ENCODE measurements around the gene NXPH3.

NXPH3 gene

DNA sequence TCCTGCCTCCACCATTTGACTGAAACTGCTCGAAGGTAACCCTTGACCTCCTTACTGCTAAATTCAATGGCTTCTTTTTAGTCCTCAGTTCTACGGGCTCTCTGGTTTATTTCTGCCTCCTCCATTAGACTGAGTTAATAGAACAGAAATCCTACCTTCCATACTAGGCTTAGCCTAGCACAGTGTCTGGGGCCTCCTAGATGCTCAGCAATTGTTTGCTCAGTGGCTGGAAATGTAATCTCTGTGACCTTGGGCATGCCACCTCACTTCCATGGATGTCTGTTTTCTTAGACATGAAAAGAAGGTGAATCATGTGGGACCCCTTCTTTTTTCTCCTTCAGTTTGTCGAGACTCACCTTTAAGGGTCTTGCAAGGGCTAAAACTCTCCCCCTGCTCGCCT, 19.7 kb downstream of the NXPH3 start:
- no peak for FAIRE-seq

DNA sequence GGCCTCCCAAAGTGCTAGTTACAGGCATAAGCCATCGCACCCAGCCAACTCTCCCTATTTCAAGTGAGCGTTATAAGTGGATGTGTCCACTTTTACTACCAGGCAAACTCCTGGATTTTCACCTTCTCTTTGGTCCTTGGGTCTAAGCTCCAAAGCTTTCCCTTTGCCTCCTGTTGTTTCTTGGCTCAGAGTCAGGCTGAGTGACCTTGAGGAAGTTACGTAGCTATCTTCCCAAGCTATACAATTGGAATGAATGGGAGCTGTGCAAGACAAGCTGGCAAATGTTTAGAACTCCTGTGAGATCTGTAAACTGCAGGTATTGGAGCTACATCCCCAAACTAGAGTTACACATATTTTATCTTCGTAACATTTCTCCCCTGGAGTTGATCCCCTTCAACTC, 20.3 kb downstream of the NXPH3 start:
- no peak for FAIRE-seq

DNA sequence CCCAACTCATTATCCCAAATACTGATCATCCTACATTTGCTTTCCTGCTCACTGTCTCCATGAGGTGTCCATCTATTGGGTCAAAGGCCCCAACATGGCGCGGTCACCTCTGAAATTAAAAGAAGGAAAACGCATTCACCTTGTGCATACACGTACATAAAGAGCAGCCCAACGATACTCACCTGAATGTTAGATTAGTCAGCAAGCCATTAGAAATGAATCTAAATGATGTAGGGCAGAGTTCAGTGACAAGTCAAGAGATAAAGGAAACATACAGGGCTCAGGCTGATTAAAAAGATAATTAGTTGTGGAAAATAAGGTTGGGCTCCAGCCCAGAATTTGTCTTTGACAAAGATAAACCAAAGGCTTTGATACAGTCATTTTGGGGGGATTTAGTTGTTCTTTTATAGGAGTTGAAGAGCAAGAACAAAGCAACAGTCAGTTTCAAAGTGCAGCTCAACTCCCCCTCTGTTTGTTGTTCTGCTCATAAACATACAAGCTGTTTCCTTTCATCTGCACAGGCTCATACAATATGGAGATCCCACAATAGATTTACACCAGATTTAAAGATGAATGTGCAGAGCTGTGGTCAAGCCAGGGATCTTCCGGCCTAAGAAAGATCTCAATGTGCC, 21.1 kb downstream of the NXPH3 start:
- no peak for FAIRE-seq

DNA sequence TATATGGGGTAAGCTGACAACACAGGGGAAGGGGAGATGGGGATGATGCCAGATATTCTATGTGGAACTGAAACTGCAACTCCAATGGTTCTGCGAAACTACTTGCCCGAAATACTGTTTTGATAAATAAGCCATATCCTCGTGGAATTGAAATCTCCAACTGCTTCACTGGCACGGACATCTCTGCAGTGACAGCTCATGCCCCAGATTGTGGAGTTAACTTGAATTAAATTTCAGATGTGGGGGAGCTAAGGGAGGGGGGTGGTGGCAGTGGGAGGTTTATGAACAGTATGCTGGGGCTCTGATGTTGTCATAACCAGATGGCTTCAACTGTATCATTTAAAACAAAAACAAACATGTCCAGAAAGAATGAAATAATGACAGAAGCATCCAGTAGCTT, 21.8 kb downstream of the NXPH3 start:
- no peak for FAIRE-seq

DNA sequence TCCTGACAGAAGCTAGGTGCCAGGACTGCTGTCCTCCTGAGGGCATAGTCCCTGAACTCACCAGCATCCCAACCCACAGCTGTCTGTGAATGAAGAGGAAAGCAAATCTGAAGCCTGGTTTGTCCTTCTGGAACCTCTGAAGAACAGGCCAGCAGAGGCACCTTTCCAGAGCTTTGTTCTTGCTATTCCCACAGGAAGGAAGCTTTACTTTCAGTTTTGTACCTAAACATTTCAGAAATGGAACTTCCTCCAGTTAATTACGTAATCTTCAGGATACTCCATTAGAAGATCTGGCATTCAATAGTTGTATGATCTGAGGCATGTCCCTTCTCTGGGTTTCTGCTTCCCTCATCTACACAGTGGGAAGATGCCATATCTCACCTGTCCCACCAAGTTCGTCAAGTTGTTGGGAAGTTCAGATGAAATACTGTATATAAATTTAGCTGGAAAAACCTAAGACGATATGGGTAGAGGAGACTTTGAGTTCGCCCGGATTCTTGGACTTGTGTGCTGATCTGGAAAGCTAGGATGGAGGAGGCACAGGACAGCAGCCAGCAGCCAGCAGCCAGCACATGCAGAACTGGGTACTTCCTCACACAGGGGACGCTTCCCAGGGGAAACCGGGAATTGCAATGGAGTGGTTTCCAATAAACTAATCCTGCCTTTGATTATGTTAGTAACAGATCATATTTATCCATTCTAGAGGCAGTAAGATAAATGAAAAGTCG, 22.4 kb downstream of the NXPH3 start:
- no peak for FAIRE-seq

DNA sequence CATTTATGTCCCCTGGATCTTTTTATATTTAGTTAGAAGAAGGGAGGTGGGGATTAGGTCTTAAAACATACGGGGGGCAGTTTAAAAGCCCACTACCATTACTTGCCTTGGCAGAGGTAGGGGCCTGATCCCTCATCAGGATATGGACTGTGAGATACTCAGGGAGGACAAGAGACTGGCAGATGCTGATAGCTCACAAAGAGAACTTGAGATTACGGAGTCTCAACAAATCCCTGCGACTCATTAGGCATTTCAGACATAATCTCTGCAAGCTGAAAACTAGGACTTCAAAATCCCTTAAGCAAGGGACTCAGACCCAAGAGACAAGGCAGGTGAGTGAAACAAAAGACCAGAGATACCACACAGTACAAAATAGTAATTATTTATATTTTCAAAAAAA, 23.2 kb downstream of the NXPH3 start:
- FAIRE-seq = no peak

DNA sequence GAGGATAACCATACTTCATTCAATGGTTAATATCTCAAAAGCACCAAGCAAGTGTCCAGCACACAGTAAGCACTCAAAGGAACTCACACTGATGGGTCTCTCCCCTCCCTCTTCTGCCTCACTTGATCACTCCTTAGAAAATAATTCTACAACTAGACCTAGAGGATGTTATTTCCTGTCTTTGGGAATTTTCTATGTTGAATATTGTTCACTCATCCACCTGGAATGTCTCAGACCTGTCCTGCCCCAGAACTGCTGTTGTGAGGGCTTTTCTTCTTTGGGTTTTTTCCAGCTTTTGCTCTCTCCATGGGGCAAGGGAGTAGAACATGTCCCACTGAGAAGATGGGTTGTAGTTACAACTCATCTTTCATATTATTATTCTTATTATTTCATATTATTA, 25.3 kb downstream of the NXPH3 start:
- no peak for FAIRE-seq

DNA sequence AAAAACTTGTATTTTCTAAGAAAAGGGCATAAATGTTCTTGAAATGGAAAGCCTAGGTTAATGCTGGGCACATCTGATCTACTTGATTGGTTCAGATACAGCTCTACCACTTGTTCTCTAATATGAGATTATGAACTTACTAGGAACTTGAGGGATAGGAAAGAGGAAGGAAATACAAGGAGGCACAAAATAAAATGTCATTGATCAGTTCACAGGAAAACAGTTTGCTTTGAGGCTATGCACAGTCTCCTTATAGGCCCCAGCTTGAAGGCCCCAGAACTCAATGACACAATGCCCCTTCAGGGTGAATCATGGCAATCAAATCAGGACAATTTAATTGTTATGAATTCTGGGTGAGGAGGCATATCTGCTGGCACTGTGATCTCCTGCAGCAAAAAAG, 27.1 kb downstream of the NXPH3 start:
- FAIRE-seq = no peak

DNA sequence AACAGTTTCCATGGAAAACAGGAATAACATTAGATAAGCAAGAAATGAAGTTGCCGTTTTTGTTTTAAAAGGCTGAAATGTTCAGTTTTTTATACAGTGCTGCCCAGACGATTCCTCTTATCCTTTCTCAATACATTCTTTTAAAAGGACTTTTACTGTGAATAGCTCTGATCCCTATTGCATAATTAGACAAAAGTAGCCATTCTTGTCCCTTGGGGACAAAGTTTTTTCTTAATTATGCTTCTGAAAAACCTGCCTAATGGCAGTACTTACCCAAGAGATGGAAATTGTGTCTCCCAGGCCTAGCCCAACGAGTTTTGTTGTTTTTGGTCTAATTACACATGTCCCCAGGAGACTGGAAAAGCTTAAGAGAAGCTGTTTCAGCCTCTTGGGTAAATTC, 27.6 kb downstream of the NXPH3 start:
- no peak for FAIRE-seq

DNA sequence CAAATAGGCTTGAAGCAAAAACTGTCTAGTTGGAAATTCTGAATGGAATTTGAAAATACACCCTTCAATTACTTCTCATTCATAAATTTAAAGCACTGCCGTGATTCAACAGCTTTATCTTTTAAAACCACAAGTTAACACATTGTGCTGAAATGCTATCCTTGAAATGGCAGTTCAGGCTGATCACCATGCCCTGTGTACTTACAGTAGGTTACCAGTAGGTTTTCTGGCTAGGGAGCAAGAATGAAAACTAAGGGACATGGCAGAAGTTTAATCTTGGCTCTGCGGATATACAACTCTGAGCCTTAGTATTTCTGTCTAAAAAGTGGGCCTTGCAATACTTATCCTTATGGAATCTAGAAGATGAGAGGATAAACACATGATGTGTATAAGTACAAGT, 28.0 kb downstream of the NXPH3 start:
- FAIRE-seq = peak; percentile 27

DNA sequence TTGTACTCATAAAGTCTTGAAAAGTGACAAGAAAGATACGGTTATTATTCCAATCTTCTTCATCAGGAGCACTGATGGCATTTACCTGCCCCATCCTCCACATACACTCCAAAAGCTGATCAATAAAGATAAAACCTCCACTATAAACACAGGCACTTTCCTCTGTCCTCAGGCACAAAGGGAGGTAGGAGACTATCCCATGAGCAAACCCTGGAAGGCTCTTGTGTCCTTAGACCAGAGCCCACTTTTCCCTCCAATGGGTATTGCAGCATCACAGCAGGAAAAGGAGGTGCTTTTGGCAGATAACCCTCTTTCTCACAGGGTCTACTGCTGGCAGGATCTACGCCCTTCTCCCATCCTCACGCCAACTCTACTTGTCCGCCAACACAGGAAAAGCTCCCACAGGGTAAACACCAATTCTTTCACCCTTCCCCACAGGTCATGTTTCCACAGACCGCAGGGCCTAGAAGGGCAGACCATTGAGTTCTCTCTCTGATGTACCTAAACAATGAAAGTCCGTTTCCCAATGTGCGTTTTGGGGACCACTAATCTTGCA, 28.7 kb downstream of the NXPH3 start:
- no peak for FAIRE-seq

DNA sequence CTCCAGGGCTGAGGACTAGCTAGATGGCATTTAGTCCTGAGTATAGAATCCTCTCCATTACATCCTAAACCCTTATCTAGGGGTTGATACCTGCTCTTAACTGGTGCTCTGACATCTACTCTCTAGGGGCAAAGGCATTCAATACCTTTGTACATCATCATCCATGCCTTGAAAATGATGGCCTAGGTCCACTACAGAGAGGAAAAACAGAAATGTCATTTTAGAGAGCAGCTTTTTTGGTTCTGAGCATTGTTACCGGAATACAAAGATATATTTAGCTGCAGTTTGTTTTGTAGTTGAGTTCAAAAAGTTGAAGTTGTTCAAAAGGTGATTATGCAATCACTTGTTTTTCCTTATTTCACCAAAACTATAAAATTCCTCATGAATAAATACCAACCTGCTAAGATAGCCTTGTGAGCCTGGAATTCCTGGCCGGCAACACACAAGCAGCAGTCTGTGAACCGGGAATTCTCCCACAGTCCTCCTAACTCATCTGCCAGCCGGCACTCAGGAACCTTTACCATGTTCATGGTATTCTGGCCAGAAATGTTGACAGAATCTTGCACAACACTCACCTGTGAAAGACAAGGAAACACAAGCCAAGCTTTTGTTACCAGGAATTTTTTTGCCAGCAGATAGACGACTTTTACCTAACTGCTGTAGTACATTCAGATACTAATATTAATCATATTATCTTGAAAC, 35.4 kb downstream of the NXPH3 start:
- FAIRE-seq = no peak

DNA sequence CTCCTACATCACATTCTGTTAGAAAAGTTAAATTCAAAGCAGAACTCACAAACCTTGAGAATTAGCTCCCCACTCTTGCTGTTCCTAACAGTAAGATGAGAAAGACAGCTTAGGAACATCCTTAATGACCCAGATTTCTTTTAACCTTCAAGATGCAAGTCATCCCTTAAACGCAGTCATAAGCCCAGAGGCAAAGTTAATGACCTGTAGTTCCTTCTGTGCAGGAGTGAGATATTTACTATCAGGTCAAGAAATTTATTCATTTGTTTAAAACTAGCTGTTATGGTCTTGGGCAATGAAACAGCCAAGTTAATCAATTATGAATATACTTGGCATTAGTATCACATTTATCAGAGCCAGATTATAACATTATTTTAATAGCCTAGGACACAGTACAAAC, 37.1 kb downstream of the NXPH3 start:
- no peak for FAIRE-seq

DNA sequence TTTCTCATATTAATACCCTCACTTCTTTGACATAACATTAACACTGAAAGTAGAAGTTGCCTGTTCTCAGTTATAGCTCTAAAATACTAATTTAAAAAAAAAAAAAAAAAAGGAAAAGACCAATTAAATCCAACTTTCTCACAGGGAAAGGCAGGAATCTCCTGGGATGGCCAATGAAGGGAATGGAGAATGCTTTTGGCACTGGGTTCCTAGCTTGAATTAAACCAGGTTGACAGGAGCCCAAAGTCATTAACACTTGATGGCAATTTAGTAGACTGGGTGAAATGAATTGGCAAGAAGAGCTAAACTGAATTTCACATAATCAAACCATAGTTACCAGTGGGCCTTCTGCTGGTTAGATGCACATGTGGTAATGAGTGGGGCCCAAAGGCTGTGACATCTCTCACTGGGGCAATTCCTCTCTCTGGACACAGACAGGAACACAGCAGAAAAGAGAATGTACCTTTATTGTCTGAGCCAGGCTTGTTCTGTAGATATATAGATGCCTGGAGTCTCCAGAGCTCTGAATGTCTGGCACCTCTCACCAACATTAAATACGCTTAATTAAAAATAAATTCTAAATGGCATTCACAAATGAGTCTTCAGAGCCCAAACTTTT, 37.6 kb downstream of the NXPH3 start:
- FAIRE-seq = no peak

DNA sequence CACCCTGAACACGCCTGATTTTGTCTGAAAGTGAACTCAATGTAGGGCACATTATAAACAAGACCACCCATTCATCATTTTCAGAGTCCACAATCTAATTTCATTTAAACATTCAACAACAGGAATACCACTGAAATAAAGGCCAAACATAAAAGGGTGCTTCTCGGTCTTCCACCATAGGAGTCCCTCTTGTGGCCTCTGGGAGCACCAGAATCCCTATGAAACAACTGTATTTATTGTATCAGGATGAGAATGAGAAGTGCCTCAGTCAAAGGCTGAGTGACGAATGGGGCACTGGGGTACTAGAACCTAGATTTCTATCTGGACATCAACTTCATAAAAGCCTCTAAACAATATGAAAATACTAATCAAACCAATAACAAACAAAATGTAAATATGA, 40.4 kb downstream of the NXPH3 start:
- peak; percentile 45 for FAIRE-seq

DNA sequence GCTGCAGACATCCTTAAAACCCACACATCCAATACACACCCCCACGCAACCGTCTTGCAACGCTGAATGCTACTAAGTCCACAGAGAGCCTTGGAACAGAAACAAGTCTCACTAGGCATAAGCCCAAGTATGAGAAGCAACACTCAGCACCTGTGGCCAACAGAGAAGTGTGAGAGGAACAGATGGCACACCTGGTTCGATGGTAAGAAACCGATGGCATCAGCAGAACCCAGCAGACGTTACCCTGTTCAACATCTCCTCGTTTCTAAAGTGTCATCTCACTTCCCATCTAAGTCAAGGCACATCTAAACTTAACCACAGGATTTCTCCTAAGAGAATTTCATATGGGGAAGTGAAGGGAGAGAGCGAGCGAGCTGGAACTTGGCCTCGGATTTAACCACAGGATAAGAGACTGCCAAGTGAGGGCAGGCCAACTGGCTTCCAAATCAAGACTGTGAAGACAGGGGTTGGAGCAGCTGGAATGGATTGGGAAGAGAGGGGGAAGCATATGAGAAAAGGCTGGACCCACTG, 41.0 kb downstream of the NXPH3 start:
- FAIRE-seq = no peak

DNA sequence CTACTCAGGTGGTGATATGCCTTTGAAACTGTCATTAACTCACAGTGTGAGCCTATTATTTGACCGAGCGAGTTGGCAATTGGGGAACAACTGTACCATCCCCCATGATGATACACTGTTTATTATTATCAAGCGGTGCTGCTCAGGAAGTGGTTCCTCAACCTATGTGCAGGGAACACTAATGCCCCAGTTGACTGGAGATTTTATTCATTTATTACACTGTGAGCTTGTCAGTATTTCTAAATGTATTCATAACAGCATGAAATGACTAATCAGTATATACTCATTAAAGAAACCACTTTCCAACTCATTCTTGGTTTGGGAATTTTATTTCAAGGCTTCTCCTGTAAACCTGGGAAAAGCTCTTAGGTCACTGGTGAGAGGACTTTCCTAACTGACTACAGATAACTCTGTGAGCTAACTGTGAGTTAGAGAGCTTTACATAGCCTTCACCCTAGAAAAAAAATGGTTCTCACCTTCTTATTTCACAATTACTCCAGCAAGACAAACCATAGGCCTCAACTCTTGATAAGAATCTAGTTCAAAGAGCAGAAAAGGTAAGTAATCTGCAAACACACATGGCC, 42.4 kb downstream of the NXPH3 start:
- no peak for FAIRE-seq

DNA sequence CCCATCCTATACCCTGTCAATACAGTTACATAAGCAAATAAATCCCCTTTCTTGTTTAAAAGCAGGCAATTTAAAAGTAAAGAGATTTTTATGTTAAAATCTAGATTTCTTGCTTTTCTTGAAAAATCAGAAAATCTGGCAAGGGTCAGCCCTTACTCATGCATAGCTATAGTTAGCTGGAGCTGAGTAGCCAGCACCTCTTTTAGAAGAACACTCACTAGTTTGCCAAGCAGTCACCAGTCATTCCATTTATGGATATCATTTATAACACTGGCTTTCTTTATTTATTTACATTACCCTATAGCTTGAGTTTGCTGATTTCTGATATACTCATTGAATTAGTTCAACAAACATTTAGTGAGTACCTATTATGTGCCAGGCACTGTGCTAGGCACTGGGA, 45.7 kb downstream of the NXPH3 start:
- FAIRE-seq = no peak

DNA sequence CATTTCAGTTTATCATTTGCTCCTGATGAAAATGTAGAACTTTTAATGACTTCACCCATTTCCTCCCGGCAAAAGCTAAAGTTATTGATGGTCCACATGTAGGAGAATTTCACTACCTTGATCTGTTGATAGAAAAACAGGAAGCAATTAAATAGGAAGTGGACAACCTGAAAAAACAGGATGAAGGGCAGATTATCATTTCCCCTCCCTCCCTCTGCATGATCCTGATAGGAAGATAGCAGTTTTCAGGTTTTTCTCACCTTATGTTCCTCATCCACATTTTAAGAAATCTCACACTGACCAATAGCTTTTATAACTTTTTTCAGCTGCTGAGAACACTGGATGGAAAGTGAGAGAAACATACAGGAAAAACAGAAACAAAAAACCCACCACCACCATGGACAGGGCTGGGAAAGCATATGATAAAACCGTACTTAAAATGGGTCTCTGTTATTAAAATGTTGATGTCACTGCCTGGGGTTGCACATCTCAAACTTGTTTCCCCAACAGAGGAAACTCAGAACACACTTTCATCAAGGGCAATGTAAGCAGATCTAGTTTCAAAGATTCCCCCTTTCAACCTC, 46.4 kb downstream of the NXPH3 start:
- no peak for FAIRE-seq

DNA sequence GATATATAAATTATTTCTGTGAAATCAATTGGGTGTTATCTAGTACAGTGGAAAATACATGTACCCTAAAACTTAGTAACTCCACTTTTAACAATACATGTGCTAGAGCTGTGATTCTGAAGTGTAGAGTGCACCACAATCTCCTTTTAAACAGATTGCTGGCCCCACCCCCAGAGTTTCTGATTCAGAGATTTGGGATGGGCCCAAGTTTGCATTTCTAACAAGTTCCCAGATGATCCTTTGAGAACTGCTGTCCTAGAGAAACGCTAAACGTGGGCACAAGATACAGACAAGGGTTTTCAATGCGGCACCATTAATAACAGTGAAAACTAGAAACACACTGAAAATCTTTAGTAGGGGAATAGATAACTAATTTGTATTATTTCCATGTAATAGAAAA, 49.2 kb downstream of the NXPH3 start:
- FAIRE-seq = no peak

DNA sequence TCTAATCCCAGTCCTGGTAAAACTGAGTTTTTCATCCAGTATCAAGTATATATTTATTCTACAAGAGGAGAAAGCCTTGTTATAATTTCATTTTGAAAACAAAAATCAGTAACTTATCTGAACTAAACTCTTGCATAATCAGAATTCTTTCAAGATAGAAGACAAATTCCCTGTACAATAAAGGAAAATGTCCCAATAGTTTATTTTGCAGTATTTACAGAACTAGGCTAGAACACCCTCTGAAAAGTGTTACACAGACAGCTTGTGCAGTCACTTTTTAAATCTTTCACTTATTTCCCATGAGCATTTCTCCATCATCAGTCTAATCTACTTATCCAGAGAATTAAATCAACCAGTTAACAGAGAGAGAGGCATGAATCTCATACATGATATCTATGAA, 53.8 kb downstream of the NXPH3 start:
- no peak for FAIRE-seq

DNA sequence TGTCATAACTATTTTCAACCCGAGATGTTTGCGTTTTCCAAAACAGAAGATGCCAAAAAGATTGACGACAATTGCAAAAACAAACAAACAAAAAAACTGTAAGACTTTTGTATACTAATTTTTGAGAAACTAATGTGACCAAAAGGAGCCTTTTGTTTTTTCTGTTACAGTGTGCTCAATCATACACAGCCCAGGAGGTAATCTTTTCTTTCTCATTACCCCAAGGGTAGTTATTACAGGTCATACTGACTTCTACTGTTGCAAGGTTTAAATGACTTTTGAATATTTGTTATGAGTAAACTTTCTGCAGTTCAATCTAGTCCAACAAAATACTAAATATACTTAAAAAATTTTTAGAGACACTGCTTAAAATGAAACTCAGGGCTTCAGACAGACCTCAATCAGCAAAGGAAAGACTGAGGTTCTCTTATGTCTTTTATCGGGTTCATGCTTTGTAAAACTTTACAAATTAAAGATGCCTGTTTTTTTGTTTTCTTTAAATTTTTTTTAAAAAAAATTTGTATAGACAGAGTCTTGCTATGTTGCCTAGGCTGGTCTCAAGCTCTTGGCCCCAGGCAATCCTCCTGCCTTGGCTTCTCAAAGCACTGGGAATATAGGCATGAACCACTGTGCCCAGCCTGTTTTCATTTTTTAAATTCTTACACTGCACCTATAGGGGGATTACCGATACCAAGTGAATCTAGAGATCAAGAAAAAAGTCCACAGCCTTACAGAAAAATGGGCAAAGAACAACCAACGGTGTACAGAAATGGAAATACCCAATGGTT, 54.6 kb downstream of the NXPH3 start:
- FAIRE-seq = no peak
